ENCODE measurements around the gene DNAH6. TPM values are rescaled to one million over a fixed set of nuclear protein-coding genes. Genes with fewer than 3 reads are reported as not detected.

The DNAH6 gene
- total RNA-seq, 4 donors from 2014 or later, result 3.2 to 9.3 (median 6.3) TPM

DNA sequence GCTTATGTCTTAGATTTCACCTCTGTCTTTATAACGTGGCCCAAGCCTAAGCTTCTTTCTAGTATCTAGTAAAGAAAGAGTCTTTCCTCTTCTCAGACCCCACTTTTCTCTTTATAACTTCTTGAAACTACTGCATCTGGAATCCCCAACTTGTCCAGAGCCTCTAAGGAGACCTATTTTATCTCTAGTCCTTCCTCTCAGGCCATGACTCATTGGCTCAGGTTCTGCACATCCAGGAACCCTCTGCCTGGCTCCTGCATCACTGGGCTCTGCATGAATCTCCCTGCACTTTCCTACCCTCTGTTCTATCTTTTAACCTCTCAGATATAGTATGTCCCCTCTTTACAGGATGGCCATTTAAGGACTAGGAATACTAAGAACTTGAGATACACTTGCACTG is 124.7 kb downstream of the DNAH6 start:
- no peaks in the 10 kb centered on the region for H3K27me3 ChIP-seq
- WGBS, 2 donors, result 93% methylated on average over 1 of the region's 1 CpG
- intact Hi-C loops (cut with DNase I), result no loop called here
- TF ChIP-seq, protein P1, sequence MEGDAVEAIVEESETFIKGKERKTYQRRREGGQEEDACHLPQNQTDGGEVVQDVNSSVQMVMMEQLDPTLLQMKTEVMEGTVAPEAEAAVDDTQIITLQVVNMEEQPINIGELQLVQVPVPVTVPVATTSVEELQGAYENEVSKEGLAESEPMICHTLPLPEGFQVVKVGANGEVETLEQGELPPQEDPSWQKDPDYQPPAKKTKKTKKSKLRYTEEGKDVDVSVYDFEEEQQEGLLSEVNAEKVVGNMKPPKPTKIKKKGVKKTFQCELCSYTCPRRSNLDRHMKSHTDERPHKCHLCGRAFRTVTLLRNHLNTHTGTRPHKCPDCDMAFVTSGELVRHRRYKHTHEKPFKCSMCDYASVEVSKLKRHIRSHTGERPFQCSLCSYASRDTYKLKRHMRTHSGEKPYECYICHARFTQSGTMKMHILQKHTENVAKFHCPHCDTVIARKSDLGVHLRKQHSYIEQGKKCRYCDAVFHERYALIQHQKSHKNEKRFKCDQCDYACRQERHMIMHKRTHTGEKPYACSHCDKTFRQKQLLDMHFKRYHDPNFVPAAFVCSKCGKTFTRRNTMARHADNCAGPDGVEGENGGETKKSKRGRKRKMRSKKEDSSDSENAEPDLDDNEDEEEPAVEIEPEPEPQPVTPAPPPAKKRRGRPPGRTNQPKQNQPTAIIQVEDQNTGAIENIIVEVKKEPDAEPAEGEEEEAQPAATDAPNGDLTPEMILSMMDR (IDR thresholded peaks at IDR 0.05), result no peak
- TF ChIP-seq POLR2A (IDR thresholded peaks at IDR 0.05), result no peak
- no peak for DNase-seq
- H3K36me3 ChIP-seq, result no peaks in the 10 kb centered on the region
- H3K4me3 ChIP-seq (replicated peaks in 1 of 3), result no peak overlapping the region
- H3K27ac ChIP-seq, result no peak overlapping the region
- H3K9me3 ChIP-seq, result no peaks in the 10 kb centered on the region
- no peaks in the 10 kb centered on the region for H3K4me1 ChIP-seq

DNA sequence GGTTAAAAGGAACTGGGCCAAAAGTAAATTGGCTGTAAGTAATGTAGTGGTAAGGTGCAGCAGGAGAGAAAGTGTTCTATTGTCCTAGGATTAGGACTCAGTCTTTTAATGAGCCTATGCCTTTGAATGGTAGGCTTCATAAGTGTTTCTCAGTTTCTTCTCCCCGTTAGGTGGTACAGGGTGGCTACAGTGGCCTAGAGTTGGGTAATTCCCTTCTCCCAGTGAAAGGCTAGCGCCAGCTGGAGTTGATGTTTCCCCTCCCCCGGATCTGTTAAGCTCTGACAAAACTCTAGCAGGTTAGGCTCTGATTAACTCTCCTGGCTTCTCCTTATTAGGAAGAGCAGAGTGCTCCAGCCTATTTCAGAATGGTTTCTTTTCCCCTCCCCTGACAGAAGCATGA is 127.7 kb downstream of the DNAH6 start:
- no peak for TF ChIP-seq POLR2A (IDR thresholded peaks at IDR 0.05)
- TF ChIP-seq, protein P1 (IDR thresholded peaks at IDR 0.05), result no peak
- DNase-seq, result no peak
- no peaks in the 10 kb centered on the region for H3K4me1 ChIP-seq
- no peak overlapping the region for H3K4me3 ChIP-seq (replicated peaks in 1 of 3)
- no peaks in the 10 kb centered on the region for H3K36me3 ChIP-seq
- H3K27me3 ChIP-seq, result no peaks in the 10 kb centered on the region
- H3K9me3 ChIP-seq, result no peaks in the 10 kb centered on the region
- H3K27ac ChIP-seq, result no peak overlapping the region
- intact Hi-C loops (cut with DNase I), result no loop called here
- WGBS, 2 donors, result 77 to 87% methylated on average over 3 of the region's 3 CpGs

DNA sequence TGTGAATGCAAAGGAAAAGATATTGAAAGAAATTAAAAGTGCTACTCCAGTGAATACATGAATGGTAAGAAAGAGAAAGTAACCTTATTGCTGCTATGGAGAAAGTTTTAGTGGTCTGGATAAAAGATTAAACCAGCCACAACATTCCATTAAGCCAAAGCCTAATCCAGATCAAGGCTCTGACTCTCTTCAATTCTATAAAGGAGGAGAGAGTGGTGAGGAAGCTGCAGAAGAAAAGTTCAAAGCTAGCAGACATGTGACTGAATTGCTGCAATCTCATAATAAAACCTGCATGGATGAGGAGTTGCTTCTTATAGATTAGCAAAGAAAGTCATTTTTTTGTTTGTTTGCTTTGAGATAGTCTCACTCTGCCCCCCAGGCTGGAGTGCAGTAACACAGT is 130.2 kb downstream of the DNAH6 start:
- TF ChIP-seq, protein P1 (IDR thresholded peaks at IDR 0.05), result no peak
- no peak for TF ChIP-seq POLR2A (IDR thresholded peaks at IDR 0.05)
- Histone ChIP-seq H3K4me1 (no peaks in the 10 kb centered on the region), H3K27ac (no peak overlapping the region), H3K36me3 (no peaks in the 10 kb centered on the region), H3K27me3 (no peaks in the 10 kb centered on the region), H3K4me3 (replicated peaks in 1 of 3) (no peak overlapping the region), H3K9me3 (no peaks in the 10 kb centered on the region)
- no peak for DNase-seq
- intact Hi-C loops (cut with DNase I), result no loop called here

DNA sequence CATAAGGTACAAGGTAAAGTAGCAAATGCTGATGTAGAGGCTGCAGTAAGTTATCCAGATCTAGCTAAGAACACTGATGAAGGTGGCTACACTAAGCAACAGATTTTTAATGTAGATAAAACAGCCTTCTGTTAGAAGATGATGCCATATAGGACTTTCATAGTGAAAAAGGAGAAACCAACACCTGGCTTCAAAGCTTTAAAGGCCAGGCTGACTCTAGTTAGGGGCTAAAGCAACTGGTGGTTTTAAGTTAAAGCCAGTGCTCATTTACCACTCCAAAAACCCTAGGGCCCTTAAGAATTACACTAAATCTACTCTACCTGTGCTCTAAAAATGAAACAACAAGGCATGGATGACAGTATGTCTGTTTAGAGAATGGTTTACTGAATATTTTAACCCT is 131.0 kb downstream of the DNAH6 start:
- DNase-seq, result no peak
- intact Hi-C loops (cut with DNase I), result no loop called here
- no peak overlapping the region for H3K4me3 ChIP-seq (replicated peaks in 1 of 3)
- H3K36me3 ChIP-seq, result no peaks in the 10 kb centered on the region
- no peaks in the 10 kb centered on the region for H3K4me1 ChIP-seq
- no peaks in the 10 kb centered on the region for H3K27me3 ChIP-seq
- TF ChIP-seq, protein P1 (IDR thresholded peaks at IDR 0.05), result no peak
- no peak for TF ChIP-seq POLR2A (IDR thresholded peaks at IDR 0.05)
- no peaks in the 10 kb centered on the region for H3K9me3 ChIP-seq
- no peak overlapping the region for H3K27ac ChIP-seq

DNA sequence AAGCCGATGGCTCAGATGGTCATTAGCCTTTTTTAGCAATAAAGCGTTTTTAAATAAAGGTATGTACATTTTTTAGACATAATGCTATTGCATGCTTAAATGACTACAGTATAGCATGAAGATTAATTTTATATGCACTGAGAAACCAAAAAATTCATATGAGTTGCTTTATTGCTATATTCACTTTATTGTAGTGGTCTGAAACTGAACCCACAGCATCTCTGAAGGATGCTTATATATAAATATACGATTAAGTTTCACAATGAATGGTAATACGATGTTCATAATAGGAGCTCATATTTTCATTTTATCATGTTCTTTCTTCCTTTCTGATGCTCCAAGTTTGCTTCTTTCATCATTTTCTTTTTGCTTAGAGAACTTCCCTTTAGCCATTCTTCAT is 132.8 kb downstream of the DNAH6 start:
- Histone ChIP-seq H3K4me3 (replicated peaks in 1 of 3) (no peak overlapping the region), H3K27me3 (no peaks in the 10 kb centered on the region), H3K27ac (no peak overlapping the region), H3K9me3 (no peaks in the 10 kb centered on the region), H3K36me3 (no peaks in the 10 kb centered on the region), H3K4me1 (no peaks in the 10 kb centered on the region)
- no peak for TF ChIP-seq POLR2A (IDR thresholded peaks at IDR 0.05)
- TF ChIP-seq, protein P1 (IDR thresholded peaks at IDR 0.05), result no peak
- intact Hi-C loops (cut with DNase I), result no loop called here
- no peak for DNase-seq
- WGBS, 2 donors, result 88 to 94% methylated on average over 4 of the region's 4 CpGs
